ENCODE data around the gene UCP1.
"Not testable (repeated sequence)": the region's sequence is repeated elsewhere in the genome, so short reads cannot be mapped to it uniquely, and the experiment has no call there.

UCP1 gene

GRCh38 chr4:140529434-140529833 is 39.3 kb downstream of the UCP1 start:
- no peak for DNase-seq

- DNase-seq = peak; percentile 93
These were observed 44.7 kb downstream of the UCP1 start, which contains the start of gene ELMOD2 for GRCh38 chr4:140523857-140524742. TSS of gene ELMOD2 (plus strand) at chr4:140524168. CDS start at chr4:140525429, 1,261 bp downstream.

GRCh38 chr4:140523370-140523856 is 45.3 kb downstream of the UCP1 start:
- no peak for DNase-seq

GRCh38 chr4:140515423-140515822 is 53.3 kb downstream of the UCP1 start:
- DNase-seq = no peak

GRCh38 chr4:140513765-140514164 is 55.0 kb downstream of the UCP1 start:
- not testable (repeated sequence) for DNase-seq

All from activated T-cell treated with anti-CD3 and anti-CD28 coated beads for 4 hours (primary cell).